HG02870 (cell line): ENCODE measurements around the gene NTHL1.

Source experiments
- ATAC-seq: cut with Tn5 transposase; IDR thresholded peaks from one replicate; pipeline ENCODE4 v1.9.1; 2021; ENCODE audit warnings: mild to moderate bottlenecking, moderate library complexity; ENCODE audit not compliant: unreplicated experiment

Gene NTHL1

DNA sequence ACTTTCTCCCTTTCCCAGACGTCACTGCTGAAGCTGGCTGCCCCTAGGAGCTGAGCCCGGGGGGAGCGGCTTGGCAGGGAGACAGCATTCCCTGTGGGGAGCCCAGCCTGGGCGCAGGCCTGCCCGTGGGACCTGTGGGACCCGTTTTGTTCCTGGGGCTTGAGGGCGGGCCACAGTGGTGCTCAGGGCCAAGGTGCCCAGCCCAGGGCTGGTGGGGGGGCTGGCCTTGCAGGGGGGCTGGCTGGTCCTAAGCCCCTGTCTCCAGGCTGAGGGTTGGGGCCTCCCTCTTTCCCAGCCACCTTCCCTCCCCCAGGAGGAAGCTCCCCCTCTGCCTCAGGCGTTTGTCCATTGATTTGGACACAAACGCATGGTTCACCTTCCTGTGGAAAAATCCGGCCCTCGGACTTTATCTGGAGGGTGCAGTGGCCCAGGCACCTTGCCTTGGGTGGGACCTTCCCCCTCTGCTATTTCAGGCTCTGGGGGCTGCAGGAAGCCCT, 16.5 kb downstream of the NTHL1 start:
- ATAC-seq, result no peak

- ATAC-seq, result no peak
Observed at GRCh38 chr16:2030036-2030435, 17.6 kb downstream of the NTHL1 start.

GRCh38 chr16:2029350-2029749, 18.3 kb downstream of the NTHL1 start:
- ATAC-seq, result no peak

- no peak for ATAC-seq
Observed at GRCh38 chr16:2028620-2029220, 18.9 kb downstream of the NTHL1 start.

DNA sequence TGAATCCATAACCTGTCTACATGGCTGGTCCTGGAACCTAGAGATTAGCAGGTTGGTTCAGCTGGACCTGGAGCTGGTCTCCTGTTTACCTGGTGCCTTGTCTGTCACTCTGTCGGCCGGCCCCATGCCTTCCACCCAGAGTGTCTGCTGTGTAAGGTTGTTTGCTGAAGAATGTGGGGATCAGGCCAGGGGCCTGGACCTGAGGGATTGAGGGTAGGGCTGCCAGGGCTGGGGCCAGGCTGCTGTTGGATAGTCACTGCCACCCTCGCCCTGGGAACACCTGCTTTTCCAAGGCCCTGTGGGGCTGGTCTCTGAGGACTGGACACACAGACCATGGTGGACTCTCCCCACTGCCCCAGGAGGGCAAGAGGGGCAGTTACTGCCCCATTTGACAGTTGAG, 19.5 kb downstream of the NTHL1 start:
- ATAC-seq, result no peak

DNA sequence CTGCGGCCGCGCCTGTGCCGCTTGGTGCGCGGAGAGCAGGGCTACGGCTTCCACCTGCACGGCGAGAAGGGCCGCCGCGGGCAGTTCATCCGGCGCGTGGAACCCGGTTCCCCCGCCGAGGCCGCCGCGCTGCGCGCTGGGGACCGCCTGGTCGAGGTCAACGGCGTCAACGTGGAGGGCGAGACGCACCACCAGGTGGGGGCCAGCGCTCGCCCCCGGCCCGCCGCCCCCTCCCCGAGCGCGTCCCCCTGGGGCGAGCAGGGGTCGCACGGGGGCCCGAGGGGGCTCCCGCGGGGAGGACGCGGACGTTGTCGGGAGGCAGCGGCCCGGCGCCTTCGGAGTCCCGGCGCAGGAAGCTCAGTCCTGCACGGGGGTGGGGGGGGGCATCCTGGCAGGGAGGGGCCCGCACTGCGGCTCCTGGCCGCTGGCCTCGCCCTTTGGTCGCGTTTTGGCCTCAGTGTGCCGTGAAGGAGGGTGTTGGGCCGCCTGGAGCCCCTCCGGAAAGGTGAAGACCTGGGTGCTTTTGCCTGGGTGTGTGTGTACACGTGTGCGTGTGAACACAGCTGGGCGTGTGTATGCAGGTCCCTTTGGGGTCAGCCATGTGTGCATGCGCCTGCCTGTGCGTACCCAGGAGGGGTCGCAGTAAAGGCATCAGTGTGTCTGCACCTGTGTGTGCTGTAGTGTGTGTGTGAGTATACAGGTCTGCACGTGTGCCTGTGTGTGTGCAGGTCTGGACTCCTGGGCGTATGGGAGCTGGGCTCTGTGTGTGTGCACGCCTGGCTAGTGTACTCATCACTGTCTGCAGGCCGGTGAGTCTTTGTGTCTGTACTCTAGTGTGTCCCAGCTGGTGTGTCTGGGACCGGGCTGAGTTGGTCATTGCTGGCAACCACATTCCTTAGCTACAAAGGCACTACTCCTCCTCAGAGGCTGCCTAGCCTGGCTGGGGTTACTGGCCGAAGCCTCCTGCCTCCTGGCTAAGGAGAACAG, 20.3 kb downstream of the NTHL1 start:
- ATAC-seq, result no peak

DNA sequence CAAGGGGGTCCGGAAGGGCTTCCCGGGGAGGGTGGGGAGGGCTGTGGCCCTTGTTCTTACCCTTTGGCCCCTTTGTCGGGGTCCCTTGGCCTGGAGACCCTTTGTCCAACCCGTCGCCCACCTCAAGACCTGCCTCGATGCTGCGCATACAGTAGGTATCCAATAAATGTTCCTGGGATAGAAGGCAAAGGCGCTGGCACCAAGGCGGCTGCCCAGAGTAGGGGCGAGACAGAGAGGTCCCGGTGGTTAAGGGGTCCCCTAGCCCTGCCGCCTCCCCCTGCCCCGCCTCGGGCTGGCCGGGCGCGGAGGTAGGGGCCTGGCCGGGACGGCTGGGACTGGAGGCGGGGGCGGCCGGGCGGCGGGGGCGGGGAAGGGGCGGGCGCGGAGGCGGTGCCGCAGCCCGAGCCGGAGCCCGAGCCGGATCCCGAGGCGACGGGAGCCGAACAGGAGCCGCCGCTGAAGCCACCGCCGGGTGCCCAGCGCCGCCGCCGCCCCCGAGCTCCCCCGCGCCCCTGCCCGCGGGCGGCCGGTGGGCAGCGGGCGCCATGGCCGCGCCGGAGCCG, 21.1 kb downstream of the NTHL1 start, which contains the start of gene NHERF2:
NHERF2 (plus strand) TSS at position 442 of the 563 bp plus-strand sequence; CDS start at position 546, 104 bp downstream.
- no peak for ATAC-seq

DNA sequence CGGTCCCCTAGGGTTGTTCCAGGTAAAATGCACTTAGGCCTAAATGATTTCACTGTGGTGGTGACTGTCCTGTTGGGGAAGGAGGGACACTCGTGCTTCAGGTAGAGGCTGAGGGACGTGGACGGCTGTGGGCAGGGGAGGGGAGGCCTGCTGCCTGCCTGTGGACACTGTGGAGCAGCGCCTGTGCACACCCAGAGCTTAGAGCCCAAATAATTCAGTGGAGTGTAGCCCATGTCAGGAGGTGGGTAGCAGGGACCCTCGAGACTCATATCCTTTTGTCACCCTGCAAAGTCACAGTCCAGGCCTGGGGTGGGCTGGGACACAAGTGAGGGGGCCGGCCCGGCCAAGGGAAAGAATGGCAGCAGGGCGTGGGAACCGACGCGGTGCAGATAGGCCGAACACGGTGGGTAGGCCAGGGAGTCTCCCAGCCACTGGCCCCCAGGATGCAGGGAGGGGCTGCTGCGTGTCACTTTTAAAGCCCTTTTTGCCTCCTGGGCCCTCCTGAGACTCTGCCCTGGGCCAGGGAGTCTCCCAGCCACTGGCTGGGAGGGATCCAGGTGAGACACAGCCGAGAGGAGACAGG, 21.7 kb downstream of the NTHL1 start:
- ATAC-seq, result no peak

DNA sequence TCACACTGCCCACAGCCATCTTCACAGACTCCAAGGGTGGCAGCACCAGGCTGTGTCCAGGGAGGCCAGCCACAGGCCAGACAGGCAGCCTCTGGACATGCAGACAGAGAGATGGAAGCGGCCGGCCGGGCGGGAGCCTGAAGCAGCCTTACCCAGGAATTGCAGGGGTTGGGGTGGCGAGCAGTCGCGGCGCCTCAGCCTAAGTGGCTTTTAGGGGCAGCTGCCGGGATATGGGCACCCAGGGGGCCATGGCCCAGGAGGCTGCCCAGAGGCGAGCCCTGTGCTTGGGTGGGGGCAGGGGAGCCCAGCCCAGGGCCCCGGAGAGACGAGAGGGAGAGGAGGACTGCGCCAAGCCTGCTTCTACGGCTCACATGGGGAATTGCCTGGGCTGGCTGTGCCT, 22.4 kb downstream of the NTHL1 start:
- ATAC-seq, result no peak

- no peak for ATAC-seq
Observed at GRCh38 chr16:2024032-2024420, 23.6 kb downstream of the NTHL1 start.

- peak; percentile 57 for ATAC-seq
Observed at GRCh38 chr16:2023092-2024031, 24.3 kb downstream of the NTHL1 start.

DNA sequence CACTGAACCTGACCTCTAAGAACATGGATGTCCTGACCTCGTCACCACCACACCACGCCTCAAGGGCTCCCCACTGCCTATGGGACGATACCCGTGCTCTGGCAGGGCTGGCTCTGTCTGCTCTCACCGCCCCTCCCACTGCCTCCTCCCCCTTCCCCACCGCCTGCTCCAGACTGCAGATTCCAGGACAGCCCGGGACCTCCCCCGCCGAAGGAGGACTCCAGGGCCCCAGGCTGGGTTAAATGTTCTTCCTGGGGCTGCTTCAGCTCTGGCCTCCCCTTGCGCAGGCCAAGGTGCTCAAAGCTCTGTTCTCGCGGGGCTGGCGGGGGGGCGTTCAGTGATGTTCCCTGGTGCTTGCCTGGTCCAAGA, 24.9 kb downstream of the NTHL1 start:
- ATAC-seq, result no peak

DNA sequence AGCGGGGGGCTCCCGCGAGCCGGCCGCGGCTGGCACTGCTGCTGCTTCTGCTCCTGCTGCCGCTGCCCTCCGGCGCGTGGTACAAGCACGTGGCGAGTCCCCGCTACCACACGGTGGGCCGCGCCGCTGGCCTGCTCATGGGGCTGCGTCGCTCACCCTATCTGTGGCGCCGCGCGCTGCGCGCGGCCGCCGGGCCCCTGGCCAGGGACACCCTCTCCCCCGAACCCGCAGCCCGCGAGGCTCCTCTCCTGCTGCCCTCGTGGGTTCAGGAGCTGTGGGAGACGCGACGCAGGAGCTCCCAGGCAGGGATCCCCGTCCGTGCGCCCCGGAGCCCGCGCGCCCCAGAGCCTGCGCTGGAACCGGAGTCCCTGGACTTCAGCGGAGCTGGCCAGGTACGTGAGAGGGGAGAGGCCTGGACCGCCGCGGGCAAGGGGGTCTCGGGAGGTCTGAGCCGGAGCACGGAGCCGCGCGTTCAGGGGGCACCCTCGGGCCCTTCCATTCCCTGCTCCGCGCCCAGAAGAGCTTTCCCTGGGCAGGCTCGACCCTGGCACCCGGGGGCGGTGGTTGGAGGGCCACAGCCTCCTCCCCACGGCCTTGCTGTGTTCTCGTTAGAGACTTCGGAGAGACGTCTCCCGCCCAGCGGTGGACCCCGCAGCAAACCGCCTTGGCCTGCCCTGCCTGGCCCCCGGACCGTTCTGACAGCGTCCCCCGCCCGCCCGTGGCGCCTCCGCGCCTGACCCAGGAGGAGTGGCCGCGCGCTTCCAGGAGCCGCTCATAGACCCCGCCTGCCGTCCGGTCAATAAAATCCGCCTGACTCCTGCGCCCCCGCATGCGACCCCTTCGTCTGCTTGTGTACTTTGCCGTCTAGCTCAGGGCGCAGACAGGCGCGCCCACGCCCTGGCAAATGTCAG, 27.5 kb downstream of the NTHL1 start:
- ATAC-seq, result no peak

GRCh38 chr16:2019518-2019920, 28.1 kb downstream of the NTHL1 start, which contains the start of gene NPW:
NPW (plus strand) TSS chr16:2019785.
- ATAC-seq, result no peak

DNA sequence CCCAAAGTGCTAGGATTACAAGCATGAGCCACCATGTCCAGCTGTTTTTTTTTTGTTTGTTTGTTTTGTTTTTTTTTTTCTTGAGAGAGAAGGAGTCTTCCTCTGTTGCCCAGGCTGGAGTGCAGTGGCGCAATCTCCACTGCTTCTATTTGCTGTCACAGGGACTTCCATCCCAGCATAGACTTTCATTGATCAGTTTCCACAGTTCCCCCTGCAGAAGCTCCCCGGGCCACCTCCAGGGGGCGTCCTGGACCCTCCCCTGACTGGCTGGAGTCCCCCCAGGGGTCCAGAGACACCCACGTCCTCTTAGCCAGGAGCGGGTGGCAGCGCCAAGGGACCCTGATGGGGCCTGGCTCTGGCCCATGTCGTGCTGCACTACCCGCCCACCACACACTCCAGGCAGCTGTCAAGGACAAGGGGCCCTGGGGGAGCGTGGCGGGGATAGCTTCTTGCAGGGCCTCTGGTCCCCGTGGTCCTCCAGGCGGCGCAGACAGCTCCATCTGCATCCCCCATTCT, 31.2 kb downstream of the NTHL1 start:
- no peak for ATAC-seq

DNA sequence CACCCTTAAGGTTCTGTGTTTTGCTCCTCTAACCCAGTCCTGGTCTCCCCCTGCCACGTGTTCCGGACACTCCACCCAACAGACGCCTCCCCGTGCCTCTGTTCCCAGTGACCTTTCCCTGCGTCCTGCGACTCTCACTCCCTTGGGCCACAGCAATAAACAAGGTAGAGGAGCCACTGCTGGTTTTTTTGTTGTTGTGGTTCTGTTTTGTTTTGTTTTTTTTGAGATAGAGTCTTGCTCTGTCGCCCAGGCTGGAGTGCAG, 31.8 kb downstream of the NTHL1 start:
- no peak for ATAC-seq

GRCh38 chr16:2015117-2015946, 32.3 kb downstream of the NTHL1 start:
- ATAC-seq, result no peak

GRCh38 chr16:2013527-2013926, 34.1 kb downstream of the NTHL1 start:
- ATAC-seq, result no peak
